DLD1 (cell line): ENCODE data around the gene GSC2.
"Not testable (repeated sequence)": the region's sequence is repeated elsewhere in the genome, so short reads cannot be mapped to it uniquely, and the experiment has no call there.

Experiments
- in situ Hi-C: cut with HindIII; loops from 2 replicates; pipeline ENCODE4 v1.10.0; 2017; ENCODE audit warnings: low sequenced_read_pairs

Gene GSC2

GRCh38 chr22:19156109-19156508, 6.0 kb upstream of the GSC2 start:
- in situ Hi-C loops, result not testable (repeated sequence)

GRCh38 chr22:19152942-19153883, 3.1 kb upstream of the GSC2 start:
- in situ Hi-C loops, result no loop called here

- in situ Hi-C loops, result no loop called here
Measured at GRCh38 chr22:19151329-19152191, 1.5 kb upstream of the GSC2 start.

- in situ Hi-C loops, result no loop called here
Measured at GRCh38 chr22:19150482-19151328, 613 bp upstream of the GSC2 start.

GRCh38 chr22:19149047-19149883, 827 bp downstream of the GSC2 start:
- in situ Hi-C loops, result no loop called here

GRCh38 chr22:19148417-19149046, 1.6 kb downstream of the GSC2 start:
- in situ Hi-C loops, result no loop called here

GRCh38 chr22:19147195-19147780, 2.8 kb downstream of the GSC2 start:
- in situ Hi-C loops, result no loop called here

GRCh38 chr22:19146215-19146968, 3.7 kb downstream of the GSC2 start:
- in situ Hi-C loops, result no loop called here

GRCh38 chr22:19143967-19144400, 6.1 kb downstream of the GSC2 start:
- in situ Hi-C loops, result no loop called here

GRCh38 chr22:19143212-19143611, 6.9 kb downstream of the GSC2 start:
- in situ Hi-C loops, result no loop called here

GRCh38 chr22:19142394-19142793, 7.7 kb downstream of the GSC2 start:
- in situ Hi-C loops, result no loop called here

- in situ Hi-C loops, result no loop called here
Measured at GRCh38 chr22:19139974-19140373, 10.1 kb downstream of the GSC2 start.

GRCh38 chr22:19139001-19139356, 11.1 kb downstream of the GSC2 start:
- in situ Hi-C loops, result no loop called here

GRCh38 chr22:19138217-19139000, 11.7 kb downstream of the GSC2 start:
- in situ Hi-C loops, result no loop called here

- in situ Hi-C loops, result no loop called here
Measured at GRCh38 chr22:19137384-19138216, 12.5 kb downstream of the GSC2 start.

GRCh38 chr22:19136915-19137314, 13.2 kb downstream of the GSC2 start:
- in situ Hi-C loops, result no loop called here

GRCh38 chr22:19134874-19135273, 15.2 kb downstream of the GSC2 start:
- in situ Hi-C loops, result no loop called here
